GM23338 (cell line): ENCODE data around the gene SIL1. TPM values are rescaled to one million over a fixed set of nuclear protein-coding genes. Genes with fewer than 3 reads are reported as not detected.

Experiments used
- ATAC-seq: fragments of 200-7000 bp; cut with Tn5 transposase; 3 replicates; pipeline ENCODE4 v1.9.1; 2020
- DNase-seq: peaks from one replicate; pipeline ENCODE4 v3.0.0-alpha.2; 2015; ENCODE audit warnings: low spot score
- H2AFZ ChIP-seq: fragments of 200-600 bp; sonication (generic); 2 replicates; pipeline ENCODE4 v1.8.0; 2016; ENCODE audit warnings: antibody characterized with exemption, mild to moderate bottlenecking, moderate library complexity
- H3F3A ChIP-seq: fragments of 200-600 bp; sonication (generic); replicated peaks from 2 replicates; pipeline ENCODE4 v1.8.0; 2017; ENCODE audit warnings: antibody characterized with exemption, mixed run types, low read depth
- H3K27ac ChIP-seq: fragments of 200-600 bp; sonication (generic); 2 replicates; pipeline ENCODE4 v1.6.1; 2016; ENCODE audit warnings: low read depth
- H3K27me3 ChIP-seq: fragments of 200-600 bp; sonication (generic); 2 replicates; pipeline ENCODE4 v1.8.0; 2016; ENCODE audit warnings: mild to moderate bottlenecking, mixed run types, moderate library complexity; ENCODE audit not compliant: insufficient read depth
- H3K36me3 ChIP-seq: fragments of 200-600 bp; sonication (generic); 2 replicates; pipeline ENCODE4 v1.8.0; 2016; ENCODE audit warnings: mild to moderate bottlenecking; ENCODE audit not compliant: insufficient read depth
- H3K4me1 ChIP-seq: fragments of 200-600 bp; sonication (generic); 2 replicates; pipeline ENCODE4 v1.8.0; 2016; ENCODE audit warnings: mild to moderate bottlenecking, moderate library complexity; ENCODE audit not compliant: insufficient read depth
- H3K4me2 ChIP-seq: fragments of 200-600 bp; sonication (generic); 2 replicates; pipeline ENCODE4 v1.7.1; 2017; ENCODE audit warnings: mixed run types
- H3K4me3 ChIP-seq: fragments of 200-600 bp; sonication (generic); 2 replicates; pipeline ENCODE4 v1.6.1; 2016; ENCODE audit warnings: mixed run types
- H3K79me2 ChIP-seq: fragments of 200-600 bp; sonication (generic); replicated peaks from 2 replicates; pipeline ENCODE4 v1.8.0; 2017; ENCODE audit warnings: mild to moderate bottlenecking; ENCODE audit not compliant: insufficient read depth
- H3K9me2 ChIP-seq: fragments of 200-600 bp; sonication (generic); 2 replicates; pipeline ENCODE4 v1.8.0; 2017; ENCODE audit not compliant: insufficient read depth
- H4K20me1 ChIP-seq: fragments of 200-600 bp; sonication (generic); replicated peaks from 2 replicates; pipeline ENCODE4 v1.8.0; 2017; ENCODE audit warnings: mild to moderate bottlenecking; ENCODE audit not compliant: insufficient read depth
- H3K27ac Mint-ChIP-seq: 2 replicates; pipeline ENCODE4 v1.8.0; 2020; ENCODE audit warnings: inconsistent platforms, mild to moderate bottlenecking, moderate library complexity, mixed read lengths
- H3K27me3 Mint-ChIP-seq: 3 replicates; pipeline ENCODE4 v1.8.0; 2022; ENCODE audit warnings: low read depth, mild to moderate bottlenecking, moderate library complexity, mixed read lengths, inconsistent platforms; ENCODE audit not compliant: insufficient read depth, poor library complexity
- H3K36me3 Mint-ChIP-seq: 3 replicates; pipeline ENCODE4 v1.8.0; 2021; ENCODE audit warnings: low read depth, mild to moderate bottlenecking, inconsistent platforms, moderate library complexity, mixed read lengths
- H3K4me1 Mint-ChIP-seq: 3 replicates; pipeline ENCODE4 v1.8.0; 2020; ENCODE audit warnings: mild to moderate bottlenecking, inconsistent platforms, mixed read lengths
- H3K4me3 Mint-ChIP-seq: 3 replicates; pipeline ENCODE4 v1.8.0; 2021; ENCODE audit warnings: moderate library complexity, mild to moderate bottlenecking, inconsistent platforms, mixed read lengths
- H3K9me3 Mint-ChIP-seq: 3 replicates; pipeline ENCODE4 v1.8.0; 2020; ENCODE audit warnings: moderate library complexity, mild to moderate bottlenecking, inconsistent platforms, mixed read lengths
- CTCF ChIP-seq, 2 experiments: fragments of 200-600 bp in 1 of 2; sonication (generic) in 1 of 2; conservative IDR thresholded peaks; 2 replicates each; pipeline versions ENCODE4 v1.5.1 to v1.6.1; 2016 to 2017; ENCODE audit warnings: antibody characterized with exemption in 2 of 2, low read depth in 2 of 2, mild to moderate bottlenecking in 2 of 2, moderate library complexity in 1 of 2
- POLR2AphosphoS5 ChIP-seq: IDR thresholded peaks from 2 replicates; pipeline ENCODE4 v1.6.1; 2016; ENCODE audit warnings: antibody characterized with exemption, low read depth
- ZNF114 ChIP-seq: fragments of 250-450 bp; sonication (Bioruptor Pico); IDR thresholded peaks from 2 replicates; pipeline ENCODE4 v1.5.0; 2020; ENCODE audit warnings: mild to moderate bottlenecking, moderate library complexity
- ZNF331 ChIP-seq: fragments of 250-450 bp; sonication (Bioruptor Pico); IDR thresholded peaks from 2 replicates; pipeline ENCODE4 v1.5.0; 2020; ENCODE audit warnings: low read depth, mild to moderate bottlenecking, moderate library complexity
- ZNF462 ChIP-seq: fragments of 250-450 bp; sonication (Bioruptor Pico); IDR thresholded peaks from 2 replicates; pipeline ENCODE4 v1.5.0; 2020; ENCODE audit warnings: mild to moderate bottlenecking, moderate library complexity
- polyA plus RNA-seq: library from polyadenylated mRNA; unstranded; fragments of >200 nt; fragmentation: Nextera tagmentation; extraction: Ambion mirVana; gene quantifications from 2 replicates; pipeline ENCODE4 v1.2.1, GENCODE V29; 2016
- total RNA-seq: library from RNA; depleted of rRNA; stranded (reverse); fragments of >200 nt; shearing (Covaris generic); gene quantifications from 2 replicates; pipeline ENCODE4 v1.2.3, GENCODE V29; 2014

Gene SIL1
- total and polyA plus RNA-seq, 2 experiments from 2014 or later, result 5.5 to 5.9 TPM

GRCh38 chr5:138936225-138936967 lies 261.8 kb downstream of the SIL1 start:
- no peaks in the 10 kb centered on the region for H3K27me3 ChIP-seq
- peaks cover 24% of the 10 kb centered on the region for H3K36me3 ChIP-seq
- H3K9me3 Mint-ChIP-seq, result no peaks in the 10 kb centered on the region
- no peak overlapping the region for H3K4me3 ChIP-seq
- H3K27ac ChIP-seq, result 0 out of 2 replicates have a peak overlapping the region, but pooled peaks have one; percentile 19
- peaks cover 20% of the 10 kb centered on the region for H3K27me3 Mint-ChIP-seq
- no peak overlapping the region; the same call in 1 of the 2 replicates for H3K27ac Mint-ChIP-seq
- H3F3A ChIP-seq, result no peaks in the 10 kb centered on the region
- H3K4me1 ChIP-seq, result peaks cover 10% of the 10 kb centered on the region
- H3K79me2 ChIP-seq, result no peaks in the 10 kb centered on the region
- no peak overlapping the region for H3K4me3 Mint-ChIP-seq
- no peaks in the 10 kb centered on the region for H3K9me2 ChIP-seq
- no peaks in the 10 kb centered on the region for H4K20me1 ChIP-seq
- no peak overlapping the region for H2AFZ ChIP-seq
- peaks cover 43% of the 10 kb centered on the region for H3K4me1 Mint-ChIP-seq
- DNase-seq (peak; percentile 44), ATAC-seq (no peak)
- H3K36me3 Mint-ChIP-seq, result peaks cover 48% of the 10 kb centered on the region
- TF ChIP-seq CTCF (conservative IDR thresholded peaks at IDR 0.05; ENCODE audit: low read depth in 2 of 2) (no peak), ZNF114 (CRISPR knock-in tag) (no peak)
- H3K4me2 ChIP-seq, result no peak overlapping the region

- Mint-ChIP-seq H3K4me1 (peaks cover 43% of the 10 kb centered on the region), H3K27me3 (peaks cover 23% of the 10 kb centered on the region), H3K9me3 (no peaks in the 10 kb centered on the region), H3K36me3 (peaks cover 57% of the 10 kb centered on the region), H3K27ac (peak overlapping the region; percentile 47; the same call in 1 of the 2 replicates), H3K4me3 (no peak overlapping the region)
- Histone ChIP-seq H3K4me3 (no peak overlapping the region), H3K4me1 (peaks cover 10% of the 10 kb centered on the region), H3K27ac (no peak overlapping the region), H3K27me3 (no peaks in the 10 kb centered on the region), H3K4me2 (no peak overlapping the region), H4K20me1 (no peaks in the 10 kb centered on the region), H2AFZ (no peak overlapping the region), H3F3A (no peaks in the 10 kb centered on the region), H3K36me3 (peaks cover 29% of the 10 kb centered on the region), H3K9me2 (no peaks in the 10 kb centered on the region), H3K79me2 (no peaks in the 10 kb centered on the region)
- TF ChIP-seq CTCF (conservative IDR thresholded peaks at IDR 0.05; ENCODE audit: low read depth in 2 of 2) (no peak), ZNF462 (no peak), ZNF114 (CRISPR knock-in tag) (no peak), ZNF331 (no peak), POLR2AphosphoS5 (no peak)
- ATAC-seq (no peak), DNase-seq (no peak)
These were observed 262.7 kb downstream of the SIL1 start for GRCh38 chr5:138935466-138935865.
